ENCODE results near the gene PRKAR1A.

GRCh38 chr17:68511254-68511670 is 968 bp upstream of the PRKAR1A start:
- TF ChIP-seq EZH2 (IDR thresholded peaks at IDR 0.05): no peak
- TF ChIP-seq POLR2AphosphoS5 (IDR thresholded peaks at IDR 0.05; ENCODE audit: borderline replicate concordance, low read depth, low read length): no peak

Measured in SK-N-MC (cell line).